HG03558 (cell line): ENCODE measurements around the gene C1orf52.

Experiments used
- ATAC-seq: cut with Tn5 transposase; IDR thresholded peaks from one replicate; pipeline ENCODE4 v1.9.1; 2021; ENCODE audit warnings: moderate number of reproducible peaks; ENCODE audit not compliant: unreplicated experiment; ENCODE audit errors: extremely low read depth

The C1orf52 gene

DNA sequence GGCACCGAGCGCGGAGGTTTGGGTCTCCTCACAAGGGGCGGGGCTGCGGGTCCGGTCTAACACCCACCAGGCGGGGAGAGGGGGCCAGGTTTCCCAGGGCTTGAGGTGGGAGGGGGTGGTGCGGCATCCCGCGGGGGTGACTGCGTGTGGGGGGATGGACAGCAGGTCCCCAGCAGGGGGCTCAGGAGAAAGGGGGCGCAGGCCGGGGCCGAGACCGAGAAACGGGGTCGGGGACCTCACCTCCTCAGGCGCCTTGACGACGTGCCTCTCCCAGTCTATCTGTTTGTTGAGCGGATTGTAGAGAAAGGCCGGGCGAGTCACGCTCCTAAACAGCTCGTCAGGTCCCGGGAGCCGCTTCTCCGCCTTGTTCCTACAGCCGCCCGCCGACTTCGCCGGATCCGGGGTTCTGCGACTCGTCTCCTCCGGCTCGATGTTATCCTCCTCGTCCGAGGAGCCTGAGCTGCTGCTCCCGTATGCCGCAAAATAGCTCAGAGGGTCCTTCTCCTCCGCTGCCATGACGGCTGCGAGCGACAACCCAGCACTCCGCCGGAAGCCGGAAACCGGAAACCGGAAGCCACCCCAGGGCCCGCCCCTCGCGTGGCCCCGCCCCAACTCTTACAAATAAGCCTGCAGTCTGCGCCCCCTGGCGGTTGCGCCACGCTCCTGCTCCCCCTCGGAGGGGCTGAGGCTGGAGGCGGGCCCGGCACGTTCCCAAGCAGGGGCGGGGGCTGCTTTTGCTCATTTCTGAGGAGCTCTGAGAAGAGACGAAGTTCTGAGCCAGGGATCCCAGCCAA is at the start of gene C1orf52:
C1orf52 (minus strand) TSS at position 545 of the 794 bp plus-strand sequence; CDS start at position 516, 29 bp downstream.
- peak; percentile 97 for ATAC-seq

DNA sequence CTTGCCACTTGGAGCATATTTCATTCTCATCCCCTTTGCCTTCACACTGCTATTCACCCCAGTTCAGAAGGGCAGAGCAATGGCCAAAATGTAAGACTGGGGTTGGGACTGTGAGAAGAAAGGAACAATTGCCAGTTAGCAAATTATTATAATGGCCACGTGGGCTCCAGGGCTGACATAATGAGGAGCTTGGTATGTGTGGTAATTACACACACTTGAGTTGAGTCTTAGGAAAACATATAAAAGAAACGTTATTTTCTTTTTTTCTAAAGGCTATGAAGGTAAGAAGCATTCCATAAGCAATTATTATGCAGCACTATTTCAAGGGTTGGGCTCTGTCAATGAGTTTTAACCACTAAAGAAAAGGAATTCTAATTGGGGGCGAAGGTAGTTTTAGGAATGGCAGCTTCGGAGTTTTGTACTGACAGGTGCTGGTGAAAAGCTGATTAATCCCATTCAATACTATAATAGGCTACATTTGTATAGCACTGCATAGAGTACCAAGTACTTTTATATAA is 49.4 kb upstream of the C1orf52 start:
- ATAC-seq, result no peak

DNA sequence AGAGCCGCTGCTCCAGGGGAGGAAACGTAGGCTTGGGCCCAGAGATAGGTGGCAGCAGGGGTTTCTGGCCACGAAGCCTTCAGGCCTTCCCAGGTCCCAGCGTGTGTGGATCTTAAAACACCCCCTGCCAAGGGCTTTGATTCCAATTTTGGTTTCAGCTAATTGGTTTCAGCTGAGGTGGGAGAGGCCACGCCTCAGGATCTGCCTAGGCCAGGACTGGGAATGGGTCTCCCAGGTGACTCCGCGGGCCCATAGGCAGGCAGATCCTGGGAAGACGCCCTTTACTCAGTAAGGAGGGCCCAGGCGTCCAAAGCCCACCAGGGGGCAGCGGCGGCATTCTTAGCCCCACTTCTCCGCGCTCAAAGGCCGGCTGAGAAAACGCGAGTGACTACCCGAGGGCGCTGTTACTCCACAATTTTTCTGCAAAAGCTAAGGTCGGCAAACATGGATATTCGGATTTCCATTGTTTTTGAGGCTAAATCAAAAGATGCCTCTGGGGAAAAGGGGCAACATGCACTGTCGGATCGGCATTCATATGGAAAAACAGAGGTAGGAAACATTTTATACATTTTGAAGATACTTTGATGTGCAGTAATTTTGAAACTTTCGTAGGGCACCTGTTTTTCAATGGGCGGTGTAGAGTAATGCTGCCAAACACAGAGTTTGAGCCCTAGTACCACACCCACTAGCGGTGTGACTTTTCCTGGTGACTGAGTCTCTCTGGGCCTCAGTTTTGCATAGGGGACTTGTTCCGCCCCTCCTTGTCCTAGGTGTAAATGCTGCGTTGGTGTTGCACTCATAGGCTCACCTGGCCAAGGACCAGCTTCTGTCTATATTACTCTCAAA is 48.7 kb upstream of the C1orf52 start:
- ATAC-seq, result no peak

DNA sequence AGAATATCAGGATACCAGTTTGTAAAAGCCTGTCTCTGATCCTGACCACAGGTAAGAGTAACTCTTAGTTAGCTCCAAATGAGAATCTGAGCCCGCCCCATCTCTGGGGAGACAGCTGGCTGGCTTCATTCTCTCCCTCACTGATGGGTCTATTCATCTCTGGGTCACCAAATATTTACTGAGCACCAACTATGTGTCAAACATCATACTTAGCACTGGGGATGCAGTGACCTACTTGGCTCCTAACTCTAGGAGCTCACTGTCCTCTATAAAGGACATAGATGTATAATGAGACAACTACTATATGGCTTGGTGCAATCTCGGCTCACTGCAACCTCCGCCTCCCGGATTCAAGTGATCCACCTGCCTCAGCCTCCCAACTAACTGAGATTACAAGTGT is 46.8 kb upstream of the C1orf52 start:
- no peak for ATAC-seq

DNA sequence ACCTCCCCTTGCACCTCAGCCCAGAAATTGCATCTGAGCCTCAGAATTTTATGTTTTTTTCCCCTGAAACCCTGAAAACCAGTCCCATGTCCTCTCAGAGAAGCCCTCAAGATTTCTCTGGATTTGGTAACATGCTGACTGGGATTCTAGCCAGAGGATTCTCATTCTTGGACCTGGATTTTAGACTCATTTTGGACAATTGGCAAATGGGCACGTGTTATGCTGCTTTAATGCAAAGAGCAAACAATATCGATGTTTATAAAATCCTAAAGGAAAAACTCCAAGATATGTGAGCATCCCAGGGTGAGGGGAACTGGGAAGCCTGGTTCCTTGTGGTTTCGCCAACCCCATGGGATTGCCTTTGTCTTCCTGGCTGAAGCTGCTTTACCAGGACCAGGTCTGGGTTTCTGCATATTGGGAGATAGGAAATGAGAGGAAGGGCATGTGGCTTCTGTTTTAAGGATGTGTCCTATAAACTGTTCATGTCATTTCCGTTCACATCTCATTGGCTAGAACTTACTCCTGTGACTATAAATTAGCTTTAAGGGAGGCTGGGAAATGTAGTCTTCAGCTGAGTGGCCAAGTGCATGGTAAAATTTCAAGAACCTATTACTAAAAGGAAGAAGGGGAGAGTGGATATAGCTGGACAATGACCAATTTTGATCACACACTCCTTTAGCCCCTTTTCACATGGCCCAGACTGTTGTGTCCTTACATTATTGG is 44.1 kb upstream of the C1orf52 start:
- ATAC-seq, result no peak

DNA sequence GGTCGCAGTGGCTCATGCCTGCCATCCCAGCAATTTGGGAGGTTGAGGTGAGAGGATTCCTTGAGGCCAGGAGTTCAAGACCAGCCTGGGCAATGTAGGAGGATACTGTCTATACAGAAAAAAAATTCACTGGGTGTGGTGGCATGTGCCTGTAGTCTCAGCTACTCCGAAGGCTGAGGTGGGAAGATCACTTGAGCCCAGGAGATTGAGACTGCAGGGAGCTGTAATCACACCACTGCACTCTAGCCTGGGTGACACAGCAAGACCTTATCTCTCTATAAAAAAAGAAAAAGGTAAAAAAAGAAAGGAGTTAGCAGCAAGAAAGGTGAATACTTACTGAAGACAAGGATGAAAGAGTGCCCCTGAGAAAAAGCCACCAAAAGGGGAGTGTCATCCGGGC is 40.7 kb upstream of the C1orf52 start:
- ATAC-seq, result no peak

DNA sequence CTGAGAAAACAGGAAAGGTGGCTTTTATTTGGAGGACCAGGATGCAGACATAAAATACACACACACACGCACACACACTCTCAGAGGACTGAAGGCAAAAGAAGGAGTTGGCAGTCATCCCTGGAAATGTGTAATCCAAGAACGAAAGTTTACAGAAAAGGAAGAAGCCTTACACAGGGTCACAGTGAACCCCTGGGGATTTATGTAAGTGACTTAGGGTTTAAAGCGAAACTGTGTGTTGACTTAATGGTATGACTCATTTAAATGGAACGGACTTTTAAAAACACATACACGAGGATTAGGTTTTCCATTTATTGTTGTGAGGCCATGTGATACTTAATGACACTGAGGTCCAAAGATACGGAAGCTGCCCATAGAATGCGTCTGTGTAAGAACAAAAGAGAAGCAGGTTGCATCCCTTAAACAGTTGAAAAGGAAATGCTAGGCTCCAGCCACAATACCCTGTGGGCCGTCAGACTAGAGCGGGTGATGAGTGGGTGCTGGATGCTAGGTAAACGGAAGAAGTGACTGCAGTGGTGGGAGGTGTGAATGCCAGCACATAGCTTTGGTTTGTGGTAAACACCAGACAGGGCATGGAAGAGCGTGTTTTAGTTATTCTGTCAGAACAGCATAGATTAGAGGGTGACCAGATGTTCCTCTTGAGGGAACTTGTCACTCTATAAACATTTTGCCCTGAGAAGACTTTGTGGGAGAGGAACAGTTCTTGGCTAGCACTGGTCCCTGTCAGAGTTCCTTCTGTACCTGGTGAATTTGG is 38.6 kb upstream of the C1orf52 start:
- peak; percentile 86 for ATAC-seq

DNA sequence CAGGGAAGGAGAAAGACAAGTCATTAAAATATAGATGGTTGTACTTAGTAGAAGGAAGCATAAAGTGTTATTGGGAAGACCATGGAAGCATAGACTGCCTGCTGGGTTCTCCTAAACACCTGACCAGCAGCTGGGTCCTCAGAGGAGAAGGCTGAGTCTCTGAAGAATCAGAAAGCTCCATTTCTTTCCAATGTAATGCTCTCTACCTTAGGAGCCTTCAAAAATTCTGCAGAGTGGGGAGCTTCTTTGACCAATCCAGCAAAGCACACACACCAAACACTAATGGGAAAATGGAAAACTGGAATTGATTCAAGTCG is 38.0 kb upstream of the C1orf52 start:
- ATAC-seq, result no peak

DNA sequence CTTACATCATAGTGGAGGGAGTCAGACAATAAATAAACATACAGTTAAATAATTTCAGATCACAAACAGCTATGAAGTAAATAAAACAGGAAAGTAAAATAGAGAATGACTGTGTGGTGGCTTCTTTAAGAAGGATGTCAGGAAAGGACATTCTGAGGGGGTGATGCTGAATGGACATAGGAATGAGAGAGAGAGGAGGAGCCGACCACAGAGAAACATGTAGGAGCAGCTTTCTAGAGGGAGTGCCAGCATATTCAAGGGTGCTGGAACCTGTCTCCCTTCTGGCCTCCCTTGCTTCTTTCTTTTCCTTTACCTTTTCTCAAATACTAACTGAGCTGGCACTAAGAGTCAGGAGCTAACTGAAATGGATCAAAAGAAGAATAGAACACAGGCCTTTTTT is 37.5 kb upstream of the C1orf52 start:
- no peak for ATAC-seq

DNA sequence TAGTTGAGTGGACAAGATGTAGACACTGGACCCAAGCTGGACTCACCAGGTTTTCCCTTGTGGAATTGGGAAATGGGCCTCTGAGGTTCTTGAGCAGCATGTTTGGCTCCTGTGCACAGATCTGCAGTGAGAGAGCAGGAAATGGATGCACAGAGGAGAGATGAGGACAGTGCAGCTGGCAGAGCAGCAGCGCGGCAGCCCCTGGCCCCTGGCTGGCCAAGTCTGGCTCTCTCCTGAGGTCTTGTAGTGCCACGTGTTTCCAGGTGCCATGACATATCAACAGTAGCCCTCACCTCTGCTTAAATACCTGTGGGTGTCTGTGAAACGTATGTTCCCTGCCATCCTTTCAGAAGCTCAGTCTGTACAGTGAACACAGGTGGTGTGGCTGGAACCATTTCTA is 36.2 kb upstream of the C1orf52 start:
- ATAC-seq, result no peak

DNA sequence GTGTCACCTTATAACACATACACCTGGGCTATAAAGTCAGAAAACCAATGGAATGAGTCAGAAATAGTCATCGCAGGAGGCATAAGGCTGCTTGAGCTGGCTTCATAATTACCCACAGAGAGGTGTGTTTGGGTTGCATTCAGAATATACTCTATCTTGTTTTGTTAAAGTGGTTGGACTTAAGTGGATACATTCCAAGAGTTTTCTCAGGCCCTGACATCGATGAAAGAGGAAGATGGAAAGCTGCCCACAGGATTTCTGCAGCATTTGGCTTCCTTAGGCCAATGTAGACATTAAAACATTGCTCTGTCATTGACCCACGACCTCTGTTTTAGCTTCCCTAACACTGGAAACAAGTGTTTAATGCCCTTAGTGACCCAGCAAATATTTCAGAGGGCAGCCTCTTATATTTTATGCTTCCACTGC is 35.6 kb upstream of the C1orf52 start:
- ATAC-seq, result no peak

DNA sequence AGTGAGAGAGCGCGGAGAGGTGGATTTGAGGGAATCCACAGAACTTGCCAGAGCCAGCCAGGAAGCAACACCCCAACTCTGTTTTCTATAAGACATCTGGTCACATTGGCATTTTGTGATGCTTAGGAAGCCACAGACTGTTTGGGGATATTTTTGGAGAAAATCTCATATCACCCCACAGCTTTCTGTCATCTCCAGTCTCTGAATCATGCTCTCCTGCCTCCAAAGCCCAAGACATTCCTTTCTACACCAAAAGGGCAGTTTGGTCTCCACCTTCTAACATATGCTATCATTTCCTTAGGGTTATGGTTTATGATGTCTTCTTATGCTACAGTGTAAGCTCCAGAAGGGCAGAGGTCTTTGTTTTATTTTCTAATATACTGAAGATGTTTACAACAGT is 31.4 kb upstream of the C1orf52 start:
- ATAC-seq, result no peak

DNA sequence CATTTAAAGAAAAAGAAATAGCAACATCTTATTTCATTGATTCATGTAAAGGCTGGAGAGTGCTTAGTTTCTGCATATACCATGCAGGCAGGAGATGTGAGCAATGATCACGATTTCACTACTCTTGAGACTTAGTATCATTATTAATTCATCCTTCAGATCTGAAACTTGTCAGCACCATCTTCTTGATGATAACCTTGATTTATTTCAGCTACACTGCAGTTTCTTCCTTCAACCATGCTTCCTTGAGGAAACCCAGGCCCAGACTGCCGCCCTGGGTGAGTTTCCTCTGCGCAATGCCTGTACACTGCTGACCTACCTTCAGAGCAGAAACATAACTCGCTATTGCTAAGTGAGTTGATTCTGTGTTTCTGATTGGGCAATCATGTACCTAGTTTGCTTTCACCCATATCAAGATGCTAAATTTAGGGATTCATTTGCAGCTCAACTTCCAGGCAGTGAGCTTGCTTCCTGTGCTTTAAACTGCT is 30.4 kb upstream of the C1orf52 start:
- no peak for ATAC-seq

DNA sequence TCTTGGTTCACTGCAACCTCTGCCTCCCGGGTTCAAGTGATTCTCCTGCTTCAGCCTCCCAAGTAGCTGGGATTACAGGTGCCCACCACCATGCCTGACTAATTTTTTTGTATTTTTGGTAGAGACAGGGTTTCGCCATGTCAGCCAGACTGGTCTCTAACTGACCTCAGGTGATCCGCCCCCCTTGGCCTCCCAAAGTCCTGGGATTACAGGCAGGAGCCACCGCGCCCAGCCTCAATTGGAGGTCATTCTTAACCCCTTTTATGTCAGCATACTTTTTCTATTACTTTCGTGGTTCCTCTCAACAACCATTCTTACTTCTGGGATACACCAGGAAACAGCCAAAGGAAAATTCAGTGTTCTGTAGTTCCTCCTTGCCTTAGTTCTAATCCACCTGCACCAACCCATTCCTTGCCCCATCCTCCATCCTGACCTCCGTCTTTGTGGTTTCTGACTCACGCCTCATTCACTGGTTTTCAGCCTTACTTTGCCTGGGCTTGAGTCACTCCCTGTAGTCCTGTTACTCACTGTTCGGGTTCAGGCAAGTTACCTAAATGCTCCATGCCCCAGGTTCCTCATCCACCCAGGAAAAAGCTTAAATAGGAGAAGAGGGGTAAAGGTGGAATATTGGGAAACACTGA is 29.9 kb upstream of the C1orf52 start:
- no peak for ATAC-seq

DNA sequence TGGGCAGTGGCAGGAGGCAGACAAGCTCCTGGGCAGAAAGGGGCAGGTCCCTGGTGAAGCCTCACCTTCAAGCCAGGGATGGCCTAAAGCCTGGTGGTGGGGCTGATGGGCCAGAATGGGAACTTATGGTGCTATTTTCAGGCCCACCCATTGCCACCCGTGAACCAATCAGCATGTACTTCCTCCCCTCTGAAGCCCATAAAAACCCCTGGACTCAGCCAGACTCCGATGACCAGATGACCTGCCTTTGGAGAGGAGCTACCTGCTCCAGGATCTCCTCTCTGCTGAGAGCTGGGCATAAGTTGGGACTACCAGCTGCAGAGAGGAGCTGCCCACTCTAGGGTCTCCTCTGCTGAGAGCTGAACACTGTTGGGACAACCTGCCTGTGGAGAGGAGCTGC is 24.7 kb upstream of the C1orf52 start:
- ATAC-seq, result no peak

DNA sequence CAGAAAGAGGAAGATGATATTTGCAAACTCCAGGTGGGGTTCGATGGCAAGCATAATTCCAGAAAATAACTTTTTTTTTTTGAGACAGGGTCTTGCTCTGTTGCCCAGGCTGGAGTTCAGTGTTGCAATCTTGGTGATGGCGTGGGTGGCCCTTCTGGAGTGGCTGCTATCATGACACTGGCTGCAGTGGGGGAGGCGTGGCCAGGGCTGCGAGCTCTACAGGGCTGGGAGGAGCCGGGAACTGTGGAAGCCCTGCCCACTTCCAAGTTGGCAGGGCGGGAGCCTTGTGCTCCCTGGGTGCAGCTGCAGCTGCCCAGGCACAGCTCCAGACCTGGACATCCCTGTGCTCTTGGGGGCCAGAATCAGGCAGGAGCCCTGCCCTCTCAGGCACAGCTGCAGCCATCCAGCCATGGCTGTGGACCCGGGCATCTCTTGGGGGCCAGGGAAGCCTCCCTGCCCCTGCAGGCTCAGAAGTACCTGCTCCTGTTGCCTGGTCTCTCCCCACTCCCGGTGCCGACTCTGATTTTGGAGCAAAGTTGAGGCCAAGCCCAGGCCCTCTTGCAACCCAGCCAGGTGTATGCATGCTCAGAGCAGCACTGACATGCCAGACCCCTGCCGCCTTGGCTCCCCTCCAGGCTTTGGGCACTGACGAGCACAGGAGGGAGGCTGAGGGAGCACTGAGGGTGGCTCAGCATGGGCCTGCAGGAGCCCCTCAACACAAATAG is 24.2 kb upstream of the C1orf52 start:
- ATAC-seq, result no peak

DNA sequence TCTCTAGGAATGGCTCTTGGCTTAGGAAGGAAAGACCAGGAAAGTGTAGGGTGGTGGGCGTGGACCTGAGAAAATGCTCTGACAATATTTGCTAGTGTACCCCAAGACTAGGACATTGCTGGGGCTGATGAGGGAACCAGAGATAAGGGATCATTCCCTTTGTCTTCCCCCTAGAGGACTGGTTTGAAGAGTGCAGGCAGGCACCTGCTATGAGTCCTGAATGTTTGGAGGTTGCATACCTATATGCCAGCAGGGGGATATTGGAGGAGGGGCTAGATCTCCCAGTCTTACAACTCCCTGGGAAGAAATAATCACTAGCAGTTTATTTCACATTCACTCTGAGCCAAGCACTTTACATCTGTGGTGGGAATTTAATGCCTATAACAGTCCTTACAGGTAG is 23.0 kb upstream of the C1orf52 start:
- ATAC-seq, result no peak

DNA sequence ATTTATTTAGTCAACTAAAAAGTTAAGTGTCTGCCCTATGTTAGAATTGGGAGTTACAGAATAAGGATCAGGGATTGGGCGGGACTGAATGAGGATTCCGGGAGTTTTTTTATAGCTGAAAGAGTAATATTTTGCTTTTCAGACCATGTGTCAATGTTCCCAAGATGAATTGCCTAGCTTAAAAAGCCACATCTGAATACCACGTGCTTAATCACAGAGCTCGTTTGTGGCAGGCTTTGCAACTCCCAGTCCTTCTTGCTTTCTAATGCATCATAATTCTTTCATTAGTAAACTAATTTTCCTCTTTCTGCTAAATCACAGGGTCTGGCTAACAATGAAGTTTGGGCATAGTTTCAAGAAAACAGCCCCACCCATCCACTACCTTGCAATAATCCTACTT is 21.2 kb upstream of the C1orf52 start:
- no peak for ATAC-seq
